HTR-8/SVneo (cell line): ENCODE data around the gene HYKK.
"Not testable (repeated sequence)": the region's sequence is repeated elsewhere in the genome, so short reads cannot be mapped to it uniquely, and the experiment has no call there.

Source experiments
- DNase-seq: peaks from one replicate; pipeline ENCODE4 v3.0.0; 2011; ENCODE audit warnings: low spot score, mixed read lengths; ENCODE audit not compliant: insufficient read length
- FAIRE-seq: peaks from 2 replicates; lab custom pipeline; 2011; peaks lifted over from hg19 to GRCh38; lab: Jason Lieb, UNC

Gene HYKK, protein sequence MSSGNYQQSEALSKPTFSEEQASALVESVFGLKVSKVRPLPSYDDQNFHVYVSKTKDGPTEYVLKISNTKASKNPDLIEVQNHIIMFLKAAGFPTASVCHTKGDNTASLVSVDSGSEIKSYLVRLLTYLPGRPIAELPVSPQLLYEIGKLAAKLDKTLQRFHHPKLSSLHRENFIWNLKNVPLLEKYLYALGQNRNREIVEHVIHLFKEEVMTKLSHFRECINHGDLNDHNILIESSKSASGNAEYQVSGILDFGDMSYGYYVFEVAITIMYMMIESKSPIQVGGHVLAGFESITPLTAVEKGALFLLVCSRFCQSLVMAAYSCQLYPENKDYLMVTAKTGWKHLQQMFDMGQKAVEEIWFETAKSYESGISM

DNA sequence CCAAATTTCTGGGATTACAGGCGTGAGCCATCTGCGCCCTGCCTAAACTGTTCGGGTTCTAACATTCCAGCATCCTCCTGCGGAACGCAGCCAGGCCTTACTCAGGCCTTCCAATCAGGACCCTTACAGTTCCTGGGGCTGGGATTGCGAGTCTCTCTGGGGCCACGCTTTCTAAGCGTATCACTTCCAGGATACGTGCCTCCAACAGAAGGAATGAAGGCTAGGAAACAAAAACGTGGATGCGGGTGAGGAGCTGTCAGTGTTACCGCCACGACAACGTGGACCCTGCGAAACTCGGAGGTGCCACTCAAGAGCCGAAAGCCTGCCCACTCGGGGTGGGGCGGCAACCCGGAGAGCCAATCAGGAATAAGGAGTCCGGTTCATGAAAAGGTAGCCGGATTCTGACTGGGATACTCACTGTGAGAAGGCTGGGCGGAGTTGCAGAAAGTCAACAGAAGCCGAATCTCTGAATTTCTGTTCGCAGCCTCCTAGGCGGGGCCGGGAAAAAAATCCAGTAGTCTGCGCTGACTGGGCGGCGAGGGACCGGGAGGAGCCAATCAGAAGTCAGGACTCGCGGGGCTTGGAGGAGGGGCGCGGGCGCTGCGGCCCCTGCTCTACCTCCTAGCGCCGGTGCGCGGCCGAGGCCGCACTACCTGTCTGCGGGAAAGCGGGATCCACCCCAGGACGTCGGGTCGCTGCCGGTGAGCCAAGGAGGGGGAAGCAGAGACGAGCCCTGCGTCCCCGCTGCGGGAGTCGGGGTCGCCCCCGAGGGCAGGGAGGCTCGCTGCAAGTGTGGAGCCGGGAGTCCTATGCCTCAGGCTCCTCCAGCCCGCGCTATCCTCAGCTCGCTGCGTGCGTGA lies at the start of gene HYKK:
Gene HYKK (plus strand): TSS at position 607 of the 860 bp plus-strand sequence. CDS start 5,512 bp downstream, outside the sequence.
- peak; percentile 28 for FAIRE-seq
- peak; percentile 97 for DNase-seq

DNA sequence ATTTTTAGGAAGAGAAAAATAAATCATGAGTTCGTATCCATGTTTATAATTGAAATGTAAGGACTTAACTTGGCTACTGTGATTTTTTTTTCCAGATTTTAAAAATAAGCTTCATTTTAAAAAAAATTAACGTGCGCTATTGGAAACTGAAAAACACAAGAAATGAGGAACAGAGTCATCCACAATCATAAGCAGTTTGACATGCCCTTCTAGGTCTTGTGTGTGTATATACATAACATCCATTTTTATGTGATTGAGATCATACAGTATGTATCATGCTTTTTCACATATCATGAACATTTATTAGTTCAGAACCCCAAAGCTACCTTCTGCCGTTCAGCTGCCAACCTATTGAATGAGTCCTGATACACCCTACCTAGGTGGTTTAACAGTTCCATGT lies 46.6 kb upstream of the HYKK start:
- FAIRE-seq: no peak
- no peak for DNase-seq

DNA sequence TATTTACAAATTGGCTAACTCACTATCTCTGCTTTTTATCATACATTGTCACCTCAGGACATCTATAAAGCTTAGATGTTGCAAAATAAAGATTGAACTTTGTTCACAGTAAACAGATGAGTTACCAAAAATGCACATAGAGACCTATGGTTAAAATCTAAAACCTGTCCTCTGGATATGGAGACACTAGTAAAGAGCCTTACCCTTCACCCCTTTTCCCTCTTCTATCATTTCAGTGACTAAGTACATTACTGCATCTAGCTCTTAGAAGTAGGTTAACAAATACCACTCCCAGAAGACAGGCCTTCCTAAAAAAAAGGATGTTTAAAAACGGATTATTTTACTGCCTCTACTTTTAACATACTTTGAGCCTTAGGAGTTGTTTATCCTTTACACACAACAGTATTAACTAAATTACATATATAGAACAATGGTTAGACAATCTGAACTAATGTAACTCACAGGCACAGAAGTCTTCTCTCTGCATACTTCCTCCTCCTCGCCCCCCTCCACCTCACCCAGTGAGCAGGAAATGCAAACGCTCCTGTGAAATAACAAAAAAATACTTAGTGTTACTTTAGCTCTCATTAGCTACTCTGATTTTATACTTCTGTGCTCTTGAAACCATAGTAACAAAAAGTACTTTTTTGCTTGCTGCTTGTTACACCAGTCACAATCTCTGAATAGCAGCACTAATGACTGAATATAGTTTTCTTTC lies 46.0 kb upstream of the HYKK start:
- DNase-seq: no peak
- no peak for FAIRE-seq

DNA sequence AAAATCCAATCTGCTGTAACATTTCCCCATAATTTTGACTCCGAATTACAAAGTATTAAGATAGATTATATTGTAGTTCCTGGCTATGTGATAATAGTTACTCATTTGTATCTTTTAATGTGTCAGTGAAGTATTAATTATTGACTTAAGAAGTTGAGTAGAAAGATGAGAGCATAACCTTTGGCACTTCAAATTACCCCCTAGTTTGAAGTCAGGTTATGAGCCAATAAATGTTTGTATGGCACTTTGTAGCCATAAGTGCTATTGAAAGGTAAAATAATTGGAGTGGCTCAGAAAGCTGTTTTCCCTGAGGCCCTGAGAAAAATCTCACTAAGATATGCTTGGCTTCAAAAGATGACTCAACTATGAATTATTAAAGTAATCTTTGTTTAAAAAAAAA lies 38.3 kb upstream of the HYKK start:
- no peak for DNase-seq
- FAIRE-seq: no peak

DNA sequence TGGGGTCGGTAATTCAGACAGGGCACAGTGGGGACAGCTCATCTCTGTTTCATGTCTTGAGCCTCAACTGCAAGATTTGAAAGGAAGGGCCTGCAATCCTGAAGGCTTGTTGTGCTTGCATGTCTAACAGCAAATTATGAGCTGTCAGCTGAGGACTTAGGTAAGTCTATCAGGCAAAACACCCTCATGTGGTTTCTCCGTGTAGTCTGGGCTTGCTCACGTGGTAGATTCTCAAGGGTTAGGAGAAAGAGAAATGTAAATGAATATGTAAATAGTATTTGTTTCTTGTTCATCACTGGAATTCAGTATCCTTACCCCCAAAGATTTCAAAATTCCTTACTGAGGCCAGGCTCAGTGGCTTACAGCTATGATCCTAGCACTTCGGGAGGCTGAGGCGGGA lies 30.1 kb upstream of the HYKK start:
- no peak for DNase-seq
- FAIRE-seq: no peak

DNA sequence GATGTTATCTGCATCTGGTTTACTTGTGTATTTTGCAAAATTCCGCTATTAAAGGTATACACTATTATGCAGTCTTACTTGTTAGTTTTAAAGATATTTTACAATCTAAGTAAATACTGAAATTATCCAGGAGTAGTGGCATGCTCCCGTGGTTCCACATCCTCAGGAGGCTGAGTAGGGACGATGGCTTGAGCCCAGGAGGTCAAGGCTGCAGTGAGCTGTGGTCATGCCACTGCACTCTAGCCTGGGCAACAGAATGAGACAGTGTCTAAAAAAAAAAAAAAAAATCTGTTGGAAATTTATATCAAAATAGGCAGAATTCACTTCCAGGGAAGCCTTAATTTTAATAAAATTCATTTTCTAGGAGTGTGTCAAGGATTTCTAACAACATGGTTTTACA lies 27.7 kb upstream of the HYKK start:
- FAIRE-seq (no peak), DNase-seq (no peak)

DNA sequence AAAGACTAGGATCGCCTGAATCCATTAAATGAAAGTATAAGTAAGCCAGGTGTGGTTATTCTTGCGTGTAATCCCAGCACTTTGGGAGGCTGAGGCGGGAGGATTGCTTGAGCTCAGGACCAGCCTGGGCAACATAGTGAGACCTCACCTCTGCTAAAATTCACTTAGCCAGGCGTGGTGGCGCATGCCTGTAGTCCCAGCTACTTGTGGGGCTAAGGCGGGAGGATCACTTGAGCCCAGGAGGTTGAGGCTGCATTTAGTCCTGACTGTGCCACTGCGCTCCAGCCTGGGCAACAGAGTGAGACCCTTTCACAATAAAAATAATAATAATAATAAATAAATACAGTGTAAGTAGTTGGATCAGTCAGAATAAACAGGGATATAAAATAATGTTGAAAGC lies 25.5 kb upstream of the HYKK start:
- FAIRE-seq (no peak), DNase-seq (no peak)

DNA sequence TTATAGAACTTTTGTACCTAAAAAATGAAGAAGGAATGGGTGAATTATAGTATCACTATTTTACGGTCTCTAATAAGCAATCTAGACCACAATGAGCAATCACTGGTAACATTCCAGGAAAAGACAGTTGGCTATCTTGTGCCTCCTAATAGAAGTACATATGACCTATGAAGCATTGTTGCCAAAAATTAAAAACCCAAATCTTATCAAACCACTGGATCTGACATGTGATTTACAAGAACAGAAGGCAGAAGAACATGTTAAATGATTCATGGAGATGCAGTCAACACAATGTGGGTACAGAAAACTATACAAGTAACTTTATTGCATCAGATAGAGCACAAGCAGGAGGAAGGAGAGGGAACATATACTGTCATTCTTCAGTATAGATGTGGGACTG lies 14.5 kb upstream of the HYKK start:
- no peak for DNase-seq
- no peak for FAIRE-seq

DNA sequence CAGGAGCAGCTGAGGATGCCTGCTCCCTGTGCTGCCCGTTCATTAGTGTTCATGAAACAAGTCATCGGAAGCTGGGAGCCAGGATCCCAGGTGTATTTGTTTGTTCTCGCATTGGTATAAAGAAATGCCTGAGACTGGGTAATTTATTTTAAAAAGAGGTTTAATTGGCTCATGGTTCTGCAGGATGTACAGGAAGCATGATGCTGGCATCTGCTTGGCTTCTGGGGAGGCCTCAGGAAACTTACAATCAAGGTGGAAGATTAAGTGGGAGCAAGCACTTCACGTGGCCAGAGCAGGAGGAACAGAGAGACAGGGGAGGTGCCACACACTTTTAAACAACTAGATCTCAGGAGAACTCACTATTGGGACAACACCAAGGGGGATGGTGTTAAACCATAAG lies 5.5 kb upstream of the HYKK start:
- no peak for DNase-seq

DNA sequence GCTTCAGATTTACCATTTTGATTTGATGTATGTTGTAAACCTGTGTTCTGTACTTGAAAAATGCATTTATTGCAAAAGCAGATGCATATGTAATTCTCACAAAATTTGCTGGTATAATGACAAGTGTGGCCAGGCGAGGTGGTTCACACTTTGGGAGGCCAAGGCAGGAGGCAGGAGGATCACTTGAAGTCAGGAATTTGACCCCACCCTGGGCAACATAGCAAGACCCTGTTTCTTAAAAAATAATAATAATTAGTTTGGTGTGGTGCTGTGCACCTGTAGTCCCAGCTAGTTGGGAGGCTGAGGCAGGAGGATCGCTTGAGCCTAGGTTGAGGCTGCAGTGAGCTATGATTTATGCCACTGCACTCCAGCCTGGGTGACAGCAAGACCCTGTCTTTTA lies 4.7 kb upstream of the HYKK start:
- no peak for FAIRE-seq
- DNase-seq: no peak

More for the DNA sequence above, 5.5 kb upstream of the HYKK start:
- FAIRE-seq: no peak

DNA sequence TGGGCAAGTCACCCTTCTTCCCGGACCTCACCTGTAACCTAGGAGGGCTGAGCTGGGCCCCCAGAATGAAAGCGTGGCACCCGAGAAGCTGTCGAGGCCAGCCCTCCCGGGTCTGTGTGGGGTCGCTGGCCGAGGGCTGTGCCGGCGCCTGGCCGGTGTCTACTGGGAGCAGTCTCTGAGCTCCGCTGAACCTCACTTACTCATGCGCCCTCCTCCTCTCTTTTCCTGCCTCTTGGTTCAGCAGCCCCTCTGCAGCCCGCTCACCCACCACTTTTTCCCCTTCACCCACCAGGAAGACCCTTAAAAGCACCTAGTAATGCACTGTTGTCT lies 419 bp downstream of the HYKK start:
- FAIRE-seq (no peak), DNase-seq (no peak)

DNA sequence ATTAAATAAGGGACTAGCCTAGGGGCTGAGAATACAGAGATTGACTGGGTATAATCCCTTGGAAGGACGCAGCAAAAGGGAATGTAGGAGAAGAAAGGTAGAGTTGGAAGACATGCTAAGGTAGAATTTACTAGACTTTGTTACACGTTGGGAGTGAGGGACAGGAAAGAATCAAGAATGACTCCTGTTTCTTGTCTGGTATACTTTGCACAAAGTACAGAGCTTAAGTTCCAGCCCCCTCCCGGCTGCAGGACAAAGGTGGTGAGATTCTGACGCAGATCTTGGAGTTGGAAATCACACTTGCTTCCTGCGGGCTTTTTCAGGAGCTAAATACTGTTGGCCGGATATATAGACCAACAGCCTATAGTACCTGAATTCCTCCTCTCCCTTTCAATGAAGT lies 895 bp downstream of the HYKK start:
- no peak for DNase-seq
- FAIRE-seq: no peak

DNA sequence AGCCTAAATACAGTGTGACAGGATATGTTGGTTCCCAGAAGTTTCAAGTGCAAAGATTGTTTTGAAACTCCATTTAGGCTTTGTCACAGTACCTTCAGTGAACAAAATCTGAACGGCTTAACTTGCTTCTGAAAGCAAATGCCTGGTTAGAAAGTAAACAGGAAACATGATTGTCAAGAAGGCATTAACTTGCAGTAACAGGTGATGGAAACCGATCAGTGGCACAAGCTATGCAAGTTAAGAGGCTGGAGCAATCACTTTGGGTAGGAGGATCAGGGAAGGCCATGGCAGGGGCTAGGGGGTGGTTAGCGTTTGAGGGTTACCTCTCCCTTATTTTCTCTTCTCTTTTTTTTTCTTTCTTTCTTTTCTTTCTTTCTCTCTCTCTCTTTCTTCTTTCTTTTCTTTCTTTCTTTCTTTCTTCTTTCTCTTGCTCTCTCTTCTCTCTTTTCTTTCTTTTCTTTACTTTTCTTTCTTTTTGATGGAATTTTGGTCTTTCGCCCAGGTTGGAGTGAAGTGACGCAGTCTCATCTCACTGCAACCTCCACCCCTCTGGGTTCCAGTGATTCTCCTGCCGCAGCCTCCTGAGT lies 2.4 kb downstream of the HYKK start:
- FAIRE-seq: no peak
- DNase-seq: no peak

DNA sequence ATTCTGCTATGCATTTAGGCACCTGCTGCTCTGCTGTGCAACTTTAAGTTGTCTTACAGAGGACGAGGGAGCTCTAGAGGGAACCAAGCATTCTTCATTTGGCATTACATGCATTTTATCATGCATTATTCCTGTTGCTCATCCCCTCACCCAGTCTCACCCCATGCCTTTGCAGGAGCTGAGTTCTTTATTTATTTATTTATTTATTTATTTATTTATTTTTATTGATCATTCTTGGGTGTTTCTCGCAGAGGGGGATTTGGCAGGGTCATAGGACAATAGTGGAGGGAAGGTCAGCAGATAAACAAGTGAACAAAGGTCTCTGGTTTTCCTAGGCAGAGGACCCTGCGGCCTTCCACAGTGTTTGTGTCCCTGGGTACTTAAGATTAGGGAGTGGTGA lies 12.7 kb downstream of the HYKK start:
- DNase-seq, FAIRE-seq: not testable (repeated sequence)

DNA sequence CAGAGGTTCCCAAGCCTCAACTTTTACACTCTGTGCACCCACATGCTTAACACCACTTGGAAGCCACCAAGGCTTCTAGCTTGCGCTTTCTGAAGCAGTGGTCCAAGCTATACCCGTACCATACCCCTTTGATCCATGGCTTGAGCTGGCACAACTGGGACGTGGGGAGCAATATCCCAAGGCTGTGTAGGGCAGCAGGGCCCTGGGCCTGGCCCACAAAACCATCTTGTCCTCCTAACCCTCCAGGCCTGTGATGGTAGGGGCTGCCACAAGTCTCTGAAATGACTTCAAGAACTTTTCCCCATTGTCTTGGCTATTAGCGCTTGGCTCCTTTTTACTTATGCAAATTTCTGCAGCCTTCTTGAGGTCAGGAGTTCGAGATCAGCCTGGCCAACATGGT lies 16.9 kb downstream of the HYKK start:
- FAIRE-seq (no peak), DNase-seq (no peak)

DNA sequence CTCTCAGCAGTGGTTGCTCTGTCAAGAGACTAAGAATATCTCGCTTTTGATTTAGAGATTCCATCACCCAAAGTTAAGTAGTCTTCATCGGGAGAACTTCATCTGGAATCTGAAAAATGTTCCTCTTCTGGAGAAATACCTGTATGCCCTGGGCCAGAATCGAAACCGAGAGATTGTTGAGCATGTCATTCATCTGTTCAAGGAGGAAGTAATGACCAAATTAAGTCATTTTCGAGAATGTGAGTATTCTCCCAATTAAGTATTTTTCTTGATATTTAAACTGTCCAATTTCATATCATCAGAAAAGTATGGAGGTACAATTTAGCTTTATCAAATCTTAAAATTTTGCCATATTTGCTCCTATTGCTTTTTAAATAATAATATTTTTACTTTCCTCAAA lies 19.9 kb downstream of the HYKK start:
- no peak for FAIRE-seq

DNA sequence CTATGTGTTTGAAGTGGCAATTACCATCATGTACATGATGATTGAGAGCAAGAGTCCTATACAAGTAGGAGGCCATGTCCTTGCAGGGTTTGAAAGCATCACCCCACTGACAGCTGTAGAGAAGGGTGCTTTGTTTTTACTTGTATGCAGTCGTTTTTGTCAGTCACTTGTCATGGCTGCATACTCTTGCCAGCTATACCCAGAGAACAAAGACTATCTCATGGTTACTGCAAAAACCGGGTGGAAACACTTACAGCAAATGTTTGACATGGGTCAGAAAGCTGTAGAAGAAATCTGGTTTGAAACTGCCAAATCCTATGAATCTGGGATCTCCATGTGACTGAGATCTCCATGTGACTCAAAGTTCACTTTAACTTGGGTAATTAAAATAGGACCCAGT lies 26.0 kb downstream of the HYKK start:
- no peak for FAIRE-seq

More for the DNA sequence above, 19.9 kb downstream of the HYKK start:
- no peak for DNase-seq

DNA sequence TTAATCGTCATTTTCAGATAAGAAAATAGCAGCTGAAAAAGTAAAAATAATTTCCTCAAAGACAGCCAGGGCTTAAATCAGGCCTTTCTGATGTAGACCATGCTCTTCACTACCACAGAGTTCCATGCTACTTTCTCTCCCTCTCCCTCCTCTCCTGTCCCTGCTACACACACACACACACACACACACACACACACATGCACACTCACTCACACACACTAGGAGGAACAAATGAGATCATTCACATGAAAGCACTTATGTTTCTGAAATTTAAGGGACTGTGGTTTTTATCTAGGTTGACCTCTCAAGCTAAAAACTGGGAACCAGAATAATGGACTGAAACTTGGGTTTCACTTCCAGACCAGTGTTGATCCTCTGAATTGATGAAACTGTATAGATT lies 28.8 kb downstream of the HYKK start:
- DNase-seq: no peak
- no peak for FAIRE-seq

More for the DNA sequence above, 26.0 kb downstream of the HYKK start:
- DNase-seq: no peak

DNA sequence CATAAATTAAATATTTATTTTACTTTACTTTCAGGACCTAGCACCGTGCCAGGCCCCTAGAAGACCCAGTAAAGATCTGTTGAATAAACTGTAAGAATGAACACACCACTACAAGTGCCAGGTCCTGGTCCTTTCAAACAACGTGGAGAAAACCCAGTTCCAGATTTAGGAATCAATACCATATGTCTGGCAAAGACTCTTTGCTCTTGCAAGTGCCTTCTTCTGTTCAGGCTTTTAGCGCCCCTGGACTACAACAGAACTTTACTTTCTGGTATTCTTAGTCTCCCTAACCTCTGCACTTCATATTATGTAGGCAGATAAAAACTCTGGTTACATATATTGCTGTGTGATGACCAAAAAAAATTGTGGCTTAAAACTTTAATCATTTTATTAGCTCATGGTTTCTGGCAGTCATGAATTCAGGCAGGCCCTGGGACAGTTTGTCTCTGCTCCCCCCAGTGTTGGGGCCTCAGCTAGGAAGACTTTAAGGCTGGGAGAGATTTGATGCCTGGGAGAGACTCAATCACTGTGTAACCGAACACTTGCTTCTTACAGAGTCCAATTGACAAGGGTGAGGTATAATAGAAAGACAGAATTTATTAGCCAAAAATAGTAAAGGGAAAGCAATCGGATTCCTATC lies 30.0 kb downstream of the HYKK start:
- FAIRE-seq: no peak
- no peak for DNase-seq

DNA sequence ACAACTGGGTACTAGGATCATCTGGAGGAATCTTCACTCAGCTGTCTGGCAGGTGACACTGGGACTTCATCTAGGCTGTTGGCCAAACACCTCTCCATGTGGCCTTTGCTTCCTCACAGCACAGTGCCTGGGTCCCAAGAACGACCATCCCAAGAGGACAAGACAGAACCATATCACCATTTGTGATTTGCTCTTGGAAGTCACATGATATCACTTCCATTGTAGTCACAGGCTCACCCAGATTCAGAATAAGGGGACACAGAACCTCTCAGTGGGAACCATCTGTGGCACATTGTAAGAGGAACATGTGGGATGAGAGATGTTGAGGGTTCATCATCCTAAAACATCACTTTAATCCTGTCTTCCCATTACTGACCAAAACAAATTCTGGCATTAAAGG lies 31.0 kb downstream of the HYKK start:
- DNase-seq (no peak), FAIRE-seq (no peak)
